ENCODE results near the gene MANF.

MANF gene

DNA sequence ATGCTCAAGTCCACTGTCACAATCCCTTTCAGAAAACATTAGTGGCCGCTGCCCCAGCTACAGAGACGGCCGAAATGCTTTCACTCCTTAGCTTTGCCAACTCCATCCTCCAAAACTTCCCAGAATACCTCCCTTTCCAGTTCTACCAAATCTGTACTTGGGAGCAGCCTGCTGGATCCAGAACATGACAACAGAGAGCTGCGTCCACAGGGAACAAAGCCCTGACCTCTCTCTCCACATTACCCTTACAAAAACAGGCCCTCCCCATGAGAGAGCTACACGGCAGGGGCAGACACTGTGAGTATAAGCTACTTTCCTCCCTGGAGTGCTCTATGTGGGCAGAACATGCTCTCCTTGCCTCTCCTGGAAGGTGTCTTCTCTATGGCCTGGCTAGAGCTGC is 12.3 kb downstream of the MANF start:
- no peak for DNase-seq (ENCODE audit: low read depth, low spot score)
- TF ChIP-seq, protein P1, sequence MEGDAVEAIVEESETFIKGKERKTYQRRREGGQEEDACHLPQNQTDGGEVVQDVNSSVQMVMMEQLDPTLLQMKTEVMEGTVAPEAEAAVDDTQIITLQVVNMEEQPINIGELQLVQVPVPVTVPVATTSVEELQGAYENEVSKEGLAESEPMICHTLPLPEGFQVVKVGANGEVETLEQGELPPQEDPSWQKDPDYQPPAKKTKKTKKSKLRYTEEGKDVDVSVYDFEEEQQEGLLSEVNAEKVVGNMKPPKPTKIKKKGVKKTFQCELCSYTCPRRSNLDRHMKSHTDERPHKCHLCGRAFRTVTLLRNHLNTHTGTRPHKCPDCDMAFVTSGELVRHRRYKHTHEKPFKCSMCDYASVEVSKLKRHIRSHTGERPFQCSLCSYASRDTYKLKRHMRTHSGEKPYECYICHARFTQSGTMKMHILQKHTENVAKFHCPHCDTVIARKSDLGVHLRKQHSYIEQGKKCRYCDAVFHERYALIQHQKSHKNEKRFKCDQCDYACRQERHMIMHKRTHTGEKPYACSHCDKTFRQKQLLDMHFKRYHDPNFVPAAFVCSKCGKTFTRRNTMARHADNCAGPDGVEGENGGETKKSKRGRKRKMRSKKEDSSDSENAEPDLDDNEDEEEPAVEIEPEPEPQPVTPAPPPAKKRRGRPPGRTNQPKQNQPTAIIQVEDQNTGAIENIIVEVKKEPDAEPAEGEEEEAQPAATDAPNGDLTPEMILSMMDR (IDR thresholded peaks at IDR 0.05; ENCODE audit: low read depth, low read length), result no peak
- in situ Hi-C loops (cut with HindIII; ENCODE audit: low sequenced_read_pairs), result no loop called here
- no peak overlapping the region for H3K4me3 ChIP-seq (ENCODE audit: low read depth, low read length)

DNA sequence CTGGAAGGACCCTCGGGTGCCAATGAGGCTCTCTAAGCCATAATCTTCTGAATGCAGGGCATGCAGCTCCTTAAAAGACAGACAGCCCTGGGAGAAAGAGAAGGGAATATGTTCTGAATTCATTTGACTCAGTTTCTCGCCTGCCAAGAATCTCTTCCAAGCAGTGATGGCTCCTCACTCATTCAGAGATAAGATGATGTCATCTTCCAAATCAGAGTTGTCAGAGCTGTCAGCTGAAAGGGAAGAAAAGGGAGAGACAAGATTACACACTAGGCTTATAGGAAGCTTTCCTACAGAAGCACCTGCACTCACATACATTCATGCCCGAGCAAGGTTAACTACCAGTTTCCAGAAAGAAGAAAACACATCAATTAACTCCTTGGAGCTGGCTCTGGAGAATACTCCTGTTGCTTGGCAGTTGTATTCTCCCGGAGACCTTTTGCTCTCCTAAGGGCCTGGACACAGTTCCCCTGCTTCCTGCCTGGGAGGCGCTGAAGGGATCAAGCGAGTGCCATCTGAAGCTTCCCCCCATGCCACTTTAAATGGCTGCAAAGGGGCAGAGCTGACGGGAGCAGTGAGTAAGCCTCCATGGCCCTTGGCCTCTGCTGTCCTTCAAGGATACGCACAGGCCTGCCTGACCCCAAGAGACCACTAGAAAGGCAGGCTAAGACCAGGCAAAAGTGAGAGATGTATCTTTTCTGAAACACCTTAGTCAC is 13.7 kb downstream of the MANF start:
- no peak overlapping the region for H3K4me3 ChIP-seq (ENCODE audit: low read depth, low read length)
- DNase-seq (ENCODE audit: low read depth, low spot score), result no peak
- in situ Hi-C loops (cut with HindIII; ENCODE audit: low sequenced_read_pairs), result no loop called here
- TF ChIP-seq, protein P1 (IDR thresholded peaks at IDR 0.05; ENCODE audit: low read depth, low read length), result no peak

DNA sequence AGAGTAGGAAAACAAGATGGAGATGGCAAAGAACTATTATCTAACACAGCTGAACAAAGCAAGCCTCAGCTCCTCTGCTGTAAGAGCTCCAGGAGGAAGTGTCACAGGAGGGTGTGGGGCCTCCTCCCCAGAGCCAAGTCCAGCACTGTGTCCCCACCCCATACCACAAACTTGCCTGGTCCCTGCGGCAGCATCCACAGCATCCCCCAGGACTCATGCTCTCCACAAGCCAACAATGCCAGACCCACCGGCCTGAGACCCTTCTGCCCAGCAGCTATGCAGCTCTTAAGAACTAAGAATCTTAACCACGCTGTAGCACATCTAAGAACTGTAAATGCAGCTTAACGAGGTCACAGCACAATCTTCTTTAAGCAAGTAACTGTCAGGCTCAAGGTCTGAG is 15.1 kb downstream of the MANF start:
- in situ Hi-C loops (cut with HindIII; ENCODE audit: low sequenced_read_pairs), result no loop called here

GRCh38 chr3:51401735-51402134 is 16.6 kb downstream of the MANF start:
- DNase-seq (ENCODE audit: low read depth, low spot score), result no peak
- H3K4me3 ChIP-seq (ENCODE audit: low read depth, low read length), result no peak overlapping the region
- TF ChIP-seq, protein P1 (IDR thresholded peaks at IDR 0.05; ENCODE audit: low read depth, low read length), result no peak
- in situ Hi-C loops (cut with HindIII; ENCODE audit: low sequenced_read_pairs), result no loop called here

More for the DNA sequence above, 15.1 kb downstream of the MANF start:
- DNase-seq (ENCODE audit: low read depth, low spot score), result no peak
- TF ChIP-seq, protein P1 (IDR thresholded peaks at IDR 0.05; ENCODE audit: low read depth, low read length), result no peak
- no peak overlapping the region for H3K4me3 ChIP-seq (ENCODE audit: low read depth, low read length)

GRCh38 chr3:51403675-51404074 is 18.6 kb downstream of the MANF start:
- H3K4me3 ChIP-seq (ENCODE audit: low read depth, low read length), result no peak overlapping the region
- in situ Hi-C loops (cut with HindIII; ENCODE audit: low sequenced_read_pairs), result no loop called here
- TF ChIP-seq, protein P1 (IDR thresholded peaks at IDR 0.05; ENCODE audit: low read depth, low read length), result no peak
- no peak for DNase-seq (ENCODE audit: low read depth, low spot score)

DNA sequence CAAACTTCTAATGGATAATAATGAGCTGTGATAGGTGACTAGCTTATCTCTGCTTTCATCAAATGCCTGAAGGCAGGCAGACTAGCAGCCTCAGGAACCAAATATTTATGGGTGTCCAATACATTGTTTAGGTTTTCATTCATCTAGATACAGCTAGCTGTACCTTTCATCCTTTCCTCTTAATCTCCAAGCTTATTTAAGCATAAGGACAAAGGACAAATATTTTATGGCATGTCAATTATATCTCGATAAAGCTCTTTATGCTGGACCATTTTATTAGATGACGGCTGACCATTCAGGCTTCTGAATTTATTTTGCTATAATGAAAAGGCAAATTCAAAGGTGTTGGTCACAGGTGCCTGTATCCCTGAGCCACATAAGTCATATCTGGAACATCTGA is 22.9 kb downstream of the MANF start:
- in situ Hi-C loops (cut with HindIII; ENCODE audit: low sequenced_read_pairs), result no loop called here

More for the DNA sequence above, 22.9 kb downstream of the MANF start:
- DNase-seq (ENCODE audit: low read depth, low spot score), result no peak
- TF ChIP-seq, protein P1 (IDR thresholded peaks at IDR 0.05; ENCODE audit: low read depth, low read length), result no peak
- H3K4me3 ChIP-seq (ENCODE audit: low read depth, low read length), result no peak overlapping the region

Data from astrocyte of the spinal cord (primary cell).